GM21529 (cell line): Measurements from ENCODE around the gene ZNF8.
A peak's percentile ranks its signal among the peaks of the same experiment; 100 is the strongest.

Experiments used
- ATAC-seq: cut with Tn5 transposase; IDR thresholded peaks from one replicate; pipeline ENCODE4 v1.9.1; 2021; ENCODE audit not compliant: unreplicated experiment

Gene ZNF8

GRCh38 chr19:58334691-58335249 lies 56.0 kb downstream of the ZNF8 start:
- no peak for ATAC-seq

GRCh38 chr19:58335630-58336029 lies 56.9 kb downstream of the ZNF8 start:
- ATAC-seq, result no peak

- ATAC-seq, result no peak
Observed at GRCh38 chr19:58336216-58336615, 57.5 kb downstream of the ZNF8 start.

DNA sequence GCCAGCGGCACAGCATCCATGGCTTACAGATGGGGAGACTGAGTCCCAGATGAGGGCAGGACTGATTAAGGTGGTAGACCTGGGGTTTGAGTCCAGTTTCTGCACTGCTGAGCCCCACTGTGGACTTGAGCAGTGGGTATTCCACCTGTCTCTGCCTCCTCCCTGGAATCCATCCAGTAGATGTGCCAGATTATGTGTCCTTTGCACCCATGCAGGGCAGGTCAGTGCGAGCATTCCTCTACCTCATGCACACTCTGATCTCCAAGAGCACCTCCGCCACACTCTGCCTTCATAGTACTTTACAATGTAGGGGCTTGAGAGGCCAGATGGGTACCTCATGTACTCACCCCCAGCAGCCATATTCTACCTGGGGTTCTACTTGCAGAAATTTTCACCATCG lies 58.1 kb downstream of the ZNF8 start:
- no peak for ATAC-seq

DNA sequence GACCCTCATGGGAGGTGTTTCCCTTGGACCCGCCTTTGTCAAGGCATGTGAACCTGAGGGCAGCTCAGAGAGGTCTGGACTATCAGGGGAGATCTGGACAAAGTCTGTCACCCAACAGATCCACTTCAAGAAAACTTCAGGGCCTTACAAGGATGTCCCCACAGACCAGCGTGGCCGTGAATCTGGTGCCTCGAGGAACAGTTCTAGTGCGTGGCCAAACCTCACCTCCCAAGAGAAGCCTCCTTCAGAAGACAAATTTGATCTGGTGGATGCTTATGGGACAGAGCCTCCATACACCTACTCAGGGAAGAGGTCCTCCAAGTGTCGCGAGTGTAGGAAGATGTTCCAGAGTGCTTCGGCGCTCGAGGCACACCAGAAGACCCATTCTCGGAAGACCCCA lies 59.6 kb downstream of the ZNF8 start:
- no peak for ATAC-seq

- no peak for ATAC-seq
Observed at GRCh38 chr19:58338825-58339558, 60.2 kb downstream of the ZNF8 start.

- no peak for ATAC-seq
Observed at GRCh38 chr19:58345558-58345957, 66.8 kb downstream of the ZNF8 start.

DNA sequence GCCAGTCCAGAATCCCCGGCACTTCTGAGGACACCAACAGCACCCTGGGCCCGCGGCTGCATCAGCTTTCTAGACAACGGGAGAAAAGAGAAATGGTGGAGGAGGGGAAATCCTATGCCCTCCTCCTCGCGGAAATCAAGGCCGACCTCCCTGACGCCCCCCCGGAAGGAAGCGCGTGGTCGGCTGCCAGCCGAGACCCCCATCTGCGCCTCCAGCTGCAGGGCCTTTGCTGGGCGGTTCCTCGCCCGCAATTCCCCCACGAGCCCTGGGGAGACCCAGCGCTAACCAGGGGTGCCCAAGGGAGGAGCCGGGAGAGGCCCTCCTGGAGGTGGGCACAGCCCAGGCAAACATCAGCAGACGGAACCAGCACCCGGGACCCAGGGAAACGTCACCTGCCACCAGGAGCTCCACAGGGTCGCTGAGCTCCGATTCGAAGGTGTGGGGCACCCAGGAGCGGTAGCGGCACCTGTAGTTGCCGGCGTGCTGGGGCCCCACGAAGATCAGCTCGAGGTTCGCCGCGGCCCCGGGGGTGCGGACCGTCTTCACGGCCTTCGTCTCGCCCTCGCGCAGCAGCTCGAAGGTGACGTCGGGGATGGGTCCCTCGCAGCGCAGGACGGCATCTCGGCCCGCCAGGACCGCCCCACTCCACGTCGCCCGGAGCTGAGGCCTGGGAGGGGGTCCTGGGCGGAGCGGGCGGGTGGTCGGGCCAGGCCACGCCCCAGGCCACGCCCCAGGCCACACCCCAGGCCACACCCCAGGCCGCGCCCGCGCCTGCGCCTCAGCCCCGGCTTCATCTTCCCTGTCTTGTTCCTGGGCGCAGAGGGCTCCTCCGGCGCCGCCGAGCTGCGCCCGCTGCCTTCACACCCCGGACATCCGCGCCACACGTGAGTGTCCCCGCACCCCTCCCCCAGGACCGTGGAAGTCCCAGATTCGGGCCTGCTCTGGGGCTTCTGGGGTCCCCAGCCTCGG lies 68.5 kb downstream of the ZNF8 start:
- ATAC-seq, result peak; percentile 91

DNA sequence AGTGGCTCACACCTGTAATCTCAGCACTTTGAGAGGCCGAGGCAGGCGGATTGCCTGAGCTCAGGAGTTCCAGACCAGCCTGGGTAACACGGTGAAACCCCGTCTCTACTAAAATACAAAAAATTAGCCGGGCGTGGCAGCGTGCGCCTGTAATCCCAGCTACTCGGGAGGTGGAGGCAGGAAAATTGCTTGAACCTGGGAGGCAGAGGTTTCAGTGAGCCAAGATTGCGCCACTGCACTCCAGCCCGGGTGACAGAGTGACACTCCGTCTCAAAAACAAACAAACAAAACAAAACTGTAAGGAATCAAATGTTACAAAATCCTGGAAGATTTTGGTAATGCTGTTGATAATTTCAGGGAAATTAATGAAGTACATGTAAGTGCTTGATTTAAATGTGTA lies 69.3 kb downstream of the ZNF8 start:
- ATAC-seq, result peak; percentile 20

DNA sequence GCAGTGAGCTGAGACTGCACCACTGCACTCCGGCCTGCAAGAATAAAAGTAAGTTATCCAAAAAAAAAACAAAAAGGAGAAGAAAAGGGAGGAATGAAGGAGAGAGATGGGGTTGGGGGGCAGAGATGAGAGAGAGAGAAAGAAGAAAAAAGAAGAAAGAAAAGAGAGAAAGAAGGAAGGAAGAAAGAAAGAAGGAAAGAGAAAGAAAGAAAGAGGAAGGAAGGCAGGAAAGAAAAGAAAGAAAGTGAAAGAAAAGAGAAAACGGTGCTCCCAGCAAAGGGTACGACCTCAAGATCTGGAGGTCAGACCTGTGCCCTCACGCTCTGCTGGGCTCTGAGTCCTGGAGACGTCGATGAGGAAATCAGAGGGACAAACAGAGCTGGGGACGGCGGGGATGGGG lies 70.8 kb downstream of the ZNF8 start:
- no peak for ATAC-seq

DNA sequence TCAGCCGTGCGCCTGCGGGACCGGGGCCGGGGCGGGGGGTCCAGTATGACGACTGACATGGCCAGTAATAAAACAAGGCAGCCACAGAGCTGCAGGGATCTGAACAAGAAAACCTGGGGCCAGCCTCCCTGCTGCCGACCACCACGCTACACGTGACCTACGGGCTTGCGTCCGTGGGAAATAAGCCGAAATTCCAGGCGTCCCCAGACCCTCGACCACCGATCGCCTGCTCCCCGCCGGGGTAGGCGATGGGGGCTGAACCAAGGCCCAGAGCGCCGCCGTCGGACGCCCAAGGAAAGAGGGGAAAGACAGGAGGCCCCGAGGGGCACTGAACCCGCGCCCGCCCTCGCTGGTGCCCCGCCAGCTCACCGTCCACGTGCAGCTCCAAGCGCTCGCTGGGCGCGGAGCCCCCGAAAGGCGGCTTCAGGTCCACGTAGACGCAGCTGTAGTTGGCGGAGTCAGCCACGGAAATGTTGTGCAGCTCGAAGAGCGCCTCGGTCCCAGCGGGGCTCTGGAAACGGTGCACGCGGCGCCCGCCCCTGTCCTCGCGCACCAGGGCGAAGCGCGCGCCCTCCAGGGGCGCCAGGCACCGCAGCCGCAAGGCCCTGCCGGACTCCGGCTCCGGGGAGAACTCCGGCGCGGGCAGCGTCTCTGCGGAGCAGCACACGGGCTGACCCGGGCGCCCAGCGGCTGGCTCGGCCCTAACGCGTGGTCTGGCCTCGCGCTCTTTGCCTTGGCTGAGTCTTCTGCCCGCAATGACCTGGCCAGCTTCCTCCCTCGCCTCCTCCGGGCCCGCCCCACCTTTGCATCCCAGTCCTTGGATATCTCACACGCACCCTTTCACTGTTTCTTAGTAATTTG lies 71.5 kb downstream of the ZNF8 start:
- ATAC-seq, result no peak

- no peak for ATAC-seq
Observed at GRCh38 chr19:58350871-58351557, 72.3 kb downstream of the ZNF8 start.

- no peak for ATAC-seq
Observed at GRCh38 chr19:58351558-58351878, 72.8 kb downstream of the ZNF8 start.

- ATAC-seq, result no peak
Observed at GRCh38 chr19:58351990-58352755, 73.4 kb downstream of the ZNF8 start.
